ENCODE data around the gene GPR55.

Gene GPR55

GRCh38 chr2:230921806-230922595 is 3.0 kb downstream of the GPR55 start:
- DNase-seq (ENCODE audit: low read depth, low spot score) = no peak
- H3K27ac ChIP-seq = no peak overlapping the region

DNA sequence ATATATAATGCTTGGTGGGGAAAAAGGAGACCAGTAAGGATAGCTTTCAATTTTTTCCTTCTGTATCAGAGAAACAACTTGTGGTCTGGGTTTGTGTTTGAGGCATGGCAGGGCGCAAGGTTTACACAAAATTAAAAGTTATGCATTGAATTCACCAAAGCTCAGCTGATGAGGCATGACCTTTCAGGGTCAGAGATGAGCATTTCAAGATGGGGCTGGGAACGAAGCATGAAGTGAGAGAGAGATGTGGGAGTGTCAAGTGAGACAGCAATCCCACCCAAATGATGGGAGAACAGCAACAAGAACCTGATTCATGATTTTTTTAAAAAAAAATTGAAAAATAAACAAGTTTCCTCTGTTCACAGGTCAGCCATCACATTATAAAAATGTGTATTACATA is 4.9 kb downstream of the GPR55 start:
- DNase-seq (ENCODE audit: low read depth, low spot score) = no peak
- no peak overlapping the region for H3K27ac ChIP-seq

DNA sequence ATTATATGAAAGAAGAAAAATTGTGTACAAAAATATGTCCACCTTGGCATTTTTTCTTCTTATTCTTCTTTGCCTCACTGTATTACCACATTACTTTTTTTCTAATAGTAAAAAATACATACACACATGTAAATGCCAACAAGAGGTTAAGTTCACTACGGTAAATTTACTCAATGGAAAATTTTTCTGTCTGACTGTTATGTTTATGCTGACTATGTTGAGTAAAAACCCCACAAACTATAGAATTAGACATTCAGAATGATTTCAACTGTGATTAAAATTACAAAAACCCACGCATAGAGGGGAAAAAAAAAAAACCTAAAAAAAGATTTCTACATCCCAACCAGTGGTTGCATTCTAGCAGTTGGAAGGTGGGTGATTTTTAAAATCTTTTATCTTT is 5.4 kb downstream of the GPR55 start:
- H3K27ac ChIP-seq = no peak overlapping the region
- no peak for DNase-seq (ENCODE audit: low read depth, low spot score)

DNA sequence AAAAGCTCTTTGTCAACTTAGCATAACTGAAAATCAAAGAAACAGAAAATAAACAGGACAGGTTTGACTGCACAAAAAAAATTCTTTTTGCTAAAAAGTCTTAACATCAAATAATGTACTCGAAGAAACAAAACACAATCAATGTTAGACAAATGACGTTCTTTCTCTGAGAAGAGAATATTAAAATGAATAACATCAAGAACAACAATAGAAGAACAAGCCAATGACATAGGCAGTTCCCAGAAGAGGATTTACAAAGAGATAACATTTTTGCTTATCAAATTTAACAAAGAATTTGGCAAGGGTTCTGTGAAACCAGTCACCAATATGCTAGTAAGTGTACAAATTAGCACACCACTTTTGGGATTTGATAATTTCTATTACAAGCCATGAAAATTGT is 5.8 kb downstream of the GPR55 start:
- H3K27ac ChIP-seq = no peak overlapping the region
- DNase-seq (ENCODE audit: low read depth, low spot score) = no peak

GRCh38 chr2:230916218-230916617 is 8.8 kb downstream of the GPR55 start:
- DNase-seq (ENCODE audit: low read depth, low spot score) = no peak
- no peak overlapping the region for H3K27ac ChIP-seq

GRCh38 chr2:230915319-230915718 is 9.7 kb downstream of the GPR55 start:
- no peak for DNase-seq (ENCODE audit: low read depth, low spot score)
- no peak overlapping the region for H3K27ac ChIP-seq

DNA sequence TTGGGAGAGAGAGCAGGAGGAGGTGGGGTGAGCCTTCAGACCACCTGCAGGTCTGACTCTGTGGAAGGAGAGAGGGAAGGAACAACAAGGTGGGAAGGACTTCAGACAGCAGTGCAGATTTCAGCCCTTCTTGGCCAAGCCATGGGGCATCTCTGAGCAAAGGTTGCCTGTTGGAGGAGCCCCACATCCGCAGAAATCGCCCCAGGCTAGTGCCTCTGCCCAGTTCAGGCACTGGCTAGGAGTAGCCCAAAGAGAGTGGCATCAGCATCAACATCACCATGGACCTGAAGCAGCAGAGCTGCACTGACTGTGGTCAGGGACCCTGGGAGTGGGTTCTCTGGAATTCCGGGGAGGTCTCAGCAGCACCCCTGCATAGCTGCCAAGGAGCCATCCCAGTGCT is 10.2 kb downstream of the GPR55 start:
- DNase-seq (ENCODE audit: low read depth, low spot score) = no peak
- H3K27ac ChIP-seq = no peak overlapping the region

DNA sequence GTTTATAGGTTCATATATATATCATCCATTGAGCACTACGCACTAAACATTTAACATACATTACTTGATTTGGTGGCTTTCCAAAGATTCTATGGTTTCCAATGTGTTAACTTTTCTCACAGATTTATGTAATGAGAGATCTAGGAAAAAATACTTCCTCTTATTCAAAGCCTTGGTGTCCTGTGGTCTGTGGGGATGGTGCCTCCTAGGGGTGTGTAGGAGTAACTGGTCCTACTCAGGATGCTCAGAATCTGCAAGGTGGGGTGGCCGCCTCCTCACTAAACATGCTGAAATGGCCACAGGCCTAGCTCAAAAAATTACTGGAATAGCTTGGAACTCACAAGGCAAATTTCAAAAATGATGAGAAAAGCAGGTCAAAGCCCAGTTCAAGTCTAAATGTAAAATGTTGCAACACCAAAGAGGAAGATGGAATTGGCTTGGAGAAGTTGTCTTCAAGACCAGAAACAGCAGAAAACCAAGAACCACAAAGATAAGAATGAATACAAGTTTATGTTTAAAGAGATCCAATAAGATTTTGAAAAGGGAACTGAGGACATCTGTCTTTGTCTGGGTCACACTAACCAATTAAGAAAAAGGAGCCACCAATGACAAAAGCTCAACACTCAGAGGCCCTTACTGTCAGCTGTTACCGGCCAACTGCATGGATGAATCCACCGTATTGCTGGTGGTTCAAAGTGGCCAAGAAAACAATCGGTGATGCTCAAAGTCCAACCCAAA is 11.5 kb downstream of the GPR55 start:
- DNase-seq (ENCODE audit: low read depth, low spot score) = no peak
- no peak overlapping the region for H3K27ac ChIP-seq

GRCh38 chr2:230912724-230913123 is 12.3 kb downstream of the GPR55 start:
- no peak for DNase-seq (ENCODE audit: low read depth, low spot score)
- no peak overlapping the region for H3K27ac ChIP-seq

DNA sequence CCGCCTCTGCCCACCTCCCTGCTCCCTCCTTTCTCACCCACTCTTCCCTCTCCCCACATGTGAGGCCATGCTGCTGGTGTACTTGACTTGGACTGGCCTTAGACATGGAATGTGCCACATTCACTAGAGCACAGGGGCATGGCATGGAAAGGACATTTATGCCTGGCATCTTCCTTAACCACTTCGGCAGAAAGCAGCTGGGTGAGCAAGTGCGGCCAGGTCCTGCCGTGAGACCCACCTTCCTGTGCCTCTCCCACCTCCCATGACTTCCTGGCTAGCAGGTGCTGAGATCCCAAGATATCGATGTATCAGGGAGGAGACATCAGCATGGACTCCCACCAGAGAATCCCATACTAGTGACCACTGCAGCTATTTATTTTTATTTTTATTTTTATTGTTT is 13.0 kb downstream of the GPR55 start:
- no peak for DNase-seq (ENCODE audit: low read depth, low spot score)
- no peak overlapping the region for H3K27ac ChIP-seq

DNA sequence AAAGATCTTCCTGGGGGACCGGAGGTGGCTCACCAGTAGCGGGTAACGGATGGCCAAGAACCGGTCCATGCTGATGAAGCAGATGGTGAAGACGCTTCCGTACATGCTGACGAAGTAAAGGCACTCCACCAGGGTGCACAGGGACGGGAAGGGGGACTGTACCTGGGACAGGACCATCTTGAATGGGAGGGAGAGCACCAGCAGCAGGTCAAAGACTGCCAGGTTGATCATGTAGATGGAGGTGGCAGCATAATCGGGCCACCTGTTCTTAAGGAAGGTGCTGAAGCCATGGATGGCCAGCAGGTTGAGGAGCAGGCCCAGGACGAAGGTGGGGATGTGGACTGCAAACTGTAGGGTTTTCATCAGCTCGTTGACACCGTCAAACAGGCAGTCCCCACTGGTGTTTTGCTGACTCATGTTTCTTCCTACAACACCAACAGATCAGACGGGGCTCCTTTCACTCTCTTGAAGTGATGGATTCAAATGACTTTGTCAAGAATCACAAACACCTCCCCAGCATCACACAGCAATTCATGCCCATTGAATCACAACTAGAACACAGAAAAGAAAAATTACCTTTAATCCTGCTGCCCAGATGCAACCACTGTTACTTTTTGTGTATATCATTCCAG is 14.4 kb downstream of the GPR55 start:
- no peak for DNase-seq (ENCODE audit: low read depth, low spot score)

GRCh38 chr2:230909841-230910545 is 15.0 kb downstream of the GPR55 start:
- H3K27ac ChIP-seq = no peak overlapping the region
- no peak for DNase-seq (ENCODE audit: low read depth, low spot score)

More for the DNA sequence above, 14.4 kb downstream of the GPR55 start:
- no peak overlapping the region for H3K27ac ChIP-seq

DNA sequence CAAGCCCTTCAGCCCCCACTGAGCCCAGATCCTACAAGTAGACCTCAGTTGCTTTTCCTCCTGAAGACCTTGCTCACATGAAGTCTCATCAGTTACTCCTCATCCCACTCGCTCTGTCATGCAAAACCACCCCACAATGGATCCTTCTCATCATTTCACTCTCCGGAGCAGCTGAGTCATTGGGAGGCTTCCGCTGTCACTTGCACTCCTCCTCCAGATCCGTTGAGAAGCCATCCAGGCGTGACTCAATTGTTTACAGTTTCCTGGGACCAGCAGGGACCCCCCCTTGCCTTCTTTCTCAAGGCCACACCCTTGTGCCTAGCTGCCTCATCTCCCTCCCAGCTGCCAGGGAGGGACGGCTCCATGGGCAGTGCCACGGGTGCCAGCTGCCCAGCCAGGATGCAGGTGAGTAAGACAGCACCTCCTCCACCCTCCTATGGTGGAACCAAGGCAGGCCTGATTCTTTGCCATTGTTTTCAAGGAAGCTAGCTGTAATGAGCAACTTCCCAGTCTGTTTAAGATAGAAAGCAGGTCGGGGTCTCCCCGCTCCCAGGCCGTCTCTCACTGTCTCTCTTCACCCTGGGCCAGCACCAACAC is 16.3 kb downstream of the GPR55 start:
- peak; percentile 89 for DNase-seq (ENCODE audit: low read depth, low spot score)
- H3K27ac ChIP-seq = peak overlapping the region; percentile 14

- DNase-seq (ENCODE audit: low read depth, low spot score) = no peak
- H3K27ac ChIP-seq = peak overlapping the region; percentile 14
These were observed 16.9 kb downstream of the GPR55 start for GRCh38 chr2:230908092-230908594.

GRCh38 chr2:230907361-230908091 is 17.5 kb downstream of the GPR55 start:
- H3K27ac ChIP-seq = no peak overlapping the region
- no peak for DNase-seq (ENCODE audit: low read depth, low spot score)

GRCh38 chr2:230906471-230907230 is 18.4 kb downstream of the GPR55 start:
- DNase-seq (ENCODE audit: low read depth, low spot score) = no peak
- no peak overlapping the region for H3K27ac ChIP-seq

- DNase-seq (ENCODE audit: low read depth, low spot score) = no peak
- no peak overlapping the region for H3K27ac ChIP-seq
These were observed 19.3 kb downstream of the GPR55 start for GRCh38 chr2:230905448-230906421.

Data from epithelial cell of prostate (primary cell).